ENCODE data around the gene HDAC10.

HDAC10 gene

GRCh38 chr22:50253046-50253915, 2.2 kb upstream of the HDAC10 start:
- no peak for DNase-seq

- no peak for DNase-seq
Observed at GRCh38 chr22:50252082-50253045, 1.3 kb upstream of the HDAC10 start.

DNA sequence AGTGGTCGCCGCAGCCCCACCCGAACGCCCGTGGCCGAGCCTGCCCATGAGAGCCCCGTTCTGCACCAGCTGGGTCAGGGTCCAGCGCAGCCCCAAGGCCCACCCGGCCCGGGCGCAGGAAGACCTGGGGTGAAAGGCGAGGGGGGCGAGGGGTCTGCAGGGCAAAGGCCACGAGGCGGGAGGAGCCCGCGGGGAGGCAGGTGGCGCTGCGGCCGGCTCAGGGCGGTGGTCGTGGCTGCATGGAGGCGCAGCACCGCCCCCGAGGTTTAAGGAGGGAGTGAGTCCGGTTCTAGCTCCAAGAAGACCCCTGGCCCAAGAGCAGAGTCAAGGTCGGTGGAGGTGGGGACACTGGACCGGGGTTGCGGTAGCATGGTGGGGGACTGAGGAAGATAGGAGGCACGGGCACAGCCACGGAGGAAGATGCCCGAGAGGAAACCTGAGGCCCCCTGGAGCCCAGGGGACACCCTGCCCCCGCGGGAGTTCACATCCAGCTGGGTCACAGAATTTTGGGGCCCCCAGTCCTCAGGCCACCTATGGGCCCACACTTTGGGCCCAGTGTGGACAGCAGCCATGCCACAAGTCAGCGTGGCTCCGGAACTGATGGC, 514 bp upstream of the HDAC10 start:
- no peak for DNase-seq

- no peak for DNase-seq
Observed at GRCh38 chr22:50250249-50250554, 863 bp downstream of the HDAC10 start.

- DNase-seq, result no peak
Observed at GRCh38 chr22:50249341-50250248, 1.5 kb downstream of the HDAC10 start.

GRCh38 chr22:50248196-50249081, 2.6 kb downstream of the HDAC10 start:
- DNase-seq, result no peak

- no peak for DNase-seq
Observed at GRCh38 chr22:50247748-50248147, 3.3 kb downstream of the HDAC10 start.

DNA sequence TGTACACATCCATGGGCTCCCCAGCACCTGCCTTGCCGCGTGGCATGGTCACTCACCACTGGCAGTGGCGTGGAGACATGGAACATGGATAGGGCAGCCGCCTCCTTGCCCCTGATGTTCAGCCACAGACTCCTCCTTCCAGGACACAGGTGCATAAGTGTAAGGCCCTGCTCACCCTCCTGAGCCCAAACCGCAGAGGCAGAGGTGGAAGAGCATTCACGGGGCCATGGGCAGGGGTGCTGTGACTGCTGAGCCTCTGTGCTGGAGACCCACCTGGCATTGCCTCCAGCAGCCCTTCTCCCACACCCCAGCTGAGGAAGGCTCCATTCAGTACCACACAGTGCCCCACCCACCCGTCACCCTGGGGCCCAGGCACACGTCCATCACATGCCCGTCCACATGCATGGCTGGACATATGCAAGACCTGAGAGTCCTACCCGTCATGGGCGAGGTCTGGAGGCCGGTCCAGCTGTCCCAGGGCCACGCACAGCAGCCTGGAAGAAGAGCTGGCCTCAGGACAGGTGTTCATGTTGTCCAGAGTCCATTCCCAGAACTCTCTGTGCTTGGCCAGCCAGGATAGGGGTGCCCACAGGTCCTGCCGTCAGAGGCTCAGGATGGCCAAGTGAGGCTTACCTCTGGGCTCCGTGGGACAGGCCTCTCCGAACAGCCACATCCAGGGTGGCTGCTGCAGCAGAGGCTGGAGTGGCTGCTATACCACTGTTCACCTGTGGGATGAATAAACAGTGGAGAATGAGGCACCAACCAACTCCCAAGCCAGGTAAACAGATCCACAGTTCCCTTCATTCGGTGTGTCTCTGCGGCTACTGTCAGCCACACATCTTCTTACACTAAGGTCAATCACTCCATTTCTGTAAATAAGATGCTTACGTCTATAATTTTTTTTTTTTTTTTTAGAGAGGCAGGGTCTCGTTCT, 4.6 kb downstream of the HDAC10 start:
- DNase-seq, result no peak

DNA sequence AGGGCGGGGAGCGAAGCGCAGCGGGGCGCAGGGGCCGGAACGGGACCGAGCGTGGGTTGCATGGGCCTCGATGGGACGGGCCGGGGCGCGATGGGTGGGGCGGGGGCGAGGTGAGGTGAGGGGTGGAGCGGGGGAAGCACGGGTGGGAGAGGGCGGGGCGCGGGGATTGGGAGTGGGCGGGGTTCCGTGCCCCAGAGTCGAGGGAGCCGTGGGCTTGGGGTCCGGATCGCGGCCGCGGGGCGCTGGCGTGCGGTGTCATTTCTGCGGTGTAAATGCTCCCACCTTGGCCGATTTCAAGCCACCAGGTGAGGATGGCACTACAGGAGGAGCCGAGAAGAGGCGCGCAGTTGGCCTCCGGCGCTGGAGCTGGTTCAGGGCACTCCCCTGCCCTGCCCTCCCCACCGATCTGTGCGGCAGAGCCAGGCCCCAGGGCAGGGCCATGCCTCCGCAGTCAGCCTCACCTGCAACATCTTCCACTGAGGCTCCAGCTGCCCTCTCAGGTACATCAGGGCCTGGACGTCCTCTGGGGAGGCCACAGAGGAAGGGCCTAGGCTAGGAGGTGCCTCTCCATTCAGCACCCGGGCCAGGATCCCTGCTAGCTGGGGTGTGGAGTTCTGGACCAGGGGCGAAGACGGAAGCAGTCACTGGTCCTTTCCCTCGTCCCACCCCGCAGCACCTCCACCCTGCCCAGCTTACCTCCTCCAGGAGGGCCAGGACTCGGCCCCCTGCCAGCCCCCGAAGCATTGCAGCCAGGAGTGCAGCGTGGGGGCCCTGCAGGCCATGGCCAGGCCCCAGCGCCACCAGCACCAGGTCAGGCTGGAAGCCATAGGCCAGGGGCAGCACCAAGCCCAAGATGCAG, 5.6 kb downstream of the HDAC10 start:
- DNase-seq, result no peak

- peak; percentile 33 for DNase-seq
Observed at GRCh38 chr22:50244420-50245213, 6.4 kb downstream of the HDAC10 start, which contains the start of gene TUBGCP6. TUBGCP6 (minus strand) TSS chr22:50245023; CDS start chr22:50244459, 564 bp downstream.

DNA sequence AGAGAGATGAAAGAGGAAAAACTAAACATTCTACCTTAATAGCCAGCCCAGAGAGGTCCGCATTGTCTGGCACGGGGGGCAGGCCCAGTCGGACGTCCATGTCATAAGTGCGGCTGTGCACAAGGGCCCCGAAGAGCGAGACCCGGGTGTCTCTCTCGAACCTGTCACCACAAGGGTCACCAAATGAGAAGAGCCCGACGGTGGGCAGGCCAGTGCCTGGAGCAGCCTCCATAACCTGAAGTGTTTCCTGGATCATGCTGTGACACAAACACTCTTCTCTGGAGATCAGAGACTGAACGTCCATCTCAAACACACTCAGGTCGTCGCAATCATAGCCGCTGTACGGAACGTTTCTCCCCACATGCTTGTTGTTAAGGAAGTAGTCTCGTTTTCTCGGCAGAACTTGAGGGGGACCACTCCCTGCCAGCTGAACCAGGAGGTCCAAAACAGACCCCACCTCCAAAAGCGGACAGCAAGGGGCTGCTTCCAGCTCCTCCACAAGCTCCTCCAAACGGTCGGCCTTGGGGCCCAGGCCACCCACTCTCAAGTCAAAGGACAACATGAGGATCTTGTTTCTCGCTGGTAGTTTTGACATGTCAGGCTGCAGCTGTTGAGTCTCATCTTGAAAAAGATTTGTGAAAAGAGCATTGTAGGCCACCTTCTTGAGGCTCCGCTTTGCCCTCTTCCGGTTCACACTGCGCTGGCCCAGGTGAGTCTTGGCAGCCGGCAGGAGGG, 7.2 kb downstream of the HDAC10 start:
- no peak for DNase-seq

- DNase-seq, result no peak
Observed at GRCh38 chr22:50242406-50242949, 8.6 kb downstream of the HDAC10 start.

- no peak for DNase-seq
Observed at GRCh38 chr22:50238755-50239154, 12.3 kb downstream of the HDAC10 start.

- no peak for DNase-seq
Observed at GRCh38 chr22:50236731-50237409, 14.2 kb downstream of the HDAC10 start.

DNA sequence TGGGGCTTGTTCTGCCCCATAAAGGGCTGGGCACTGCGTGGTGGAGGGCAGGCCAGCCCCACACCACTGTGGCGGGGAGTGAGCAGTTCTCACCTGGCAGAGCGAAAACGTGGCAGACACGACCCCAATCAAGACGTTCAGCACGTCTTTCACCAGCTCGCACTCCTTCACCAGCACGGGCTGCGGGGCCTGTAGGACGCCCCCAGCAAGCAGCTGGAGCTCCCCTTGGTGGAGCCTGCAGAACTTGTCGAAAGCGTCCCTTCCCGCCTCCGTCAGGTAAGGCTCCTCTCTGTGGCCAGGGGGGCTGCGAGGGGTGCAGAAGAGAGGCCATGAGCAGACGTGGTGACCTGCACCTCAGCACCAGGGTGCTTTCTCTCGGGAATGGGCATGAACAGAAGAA, 17.8 kb downstream of the HDAC10 start:
- DNase-seq, result no peak

DNA sequence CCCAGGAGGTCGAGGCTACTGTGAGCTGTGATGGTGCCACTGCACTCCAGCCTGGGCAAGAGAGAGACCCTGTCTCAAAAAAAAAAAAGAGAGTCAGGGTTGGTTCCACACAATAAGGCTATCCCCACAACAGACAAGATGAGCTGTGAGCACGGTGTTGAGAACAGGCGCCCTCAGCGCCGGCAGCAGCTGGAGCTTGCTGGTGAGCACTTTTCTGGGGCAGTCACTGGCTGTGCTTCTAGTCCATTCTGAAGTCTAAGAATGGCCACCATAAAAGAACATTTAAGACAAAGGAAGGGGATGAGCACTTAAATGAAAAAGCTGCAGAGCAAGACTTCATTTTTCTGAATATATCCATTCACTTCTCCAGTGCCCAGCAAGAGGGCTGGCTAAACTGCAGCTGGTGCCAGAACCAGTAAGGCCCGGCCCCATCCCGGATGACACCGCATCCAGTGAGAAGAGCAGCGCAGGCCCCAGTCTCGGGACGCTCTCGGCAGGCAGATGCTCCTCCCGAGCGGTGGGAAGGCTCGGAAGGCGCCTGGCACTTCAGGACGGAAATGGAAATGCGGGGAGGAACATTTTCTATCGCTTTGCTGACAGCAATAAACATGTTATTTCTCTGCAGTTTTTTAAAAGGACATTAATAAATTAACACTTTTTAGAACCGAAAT, 18.4 kb downstream of the HDAC10 start:
- no peak for DNase-seq
